Erythroblast (primary cell): ENCODE results near the gene CHST9.

Experiments used
- GATA1 ChIP-seq: IDR thresholded peaks from 2 replicates; pipeline ENCODE4 v1.6.1; 2011; ENCODE audit warnings: low read depth, mild to moderate bottlenecking, control low read depth, low read length, moderate library complexity
- POLR2A ChIP-seq: IDR thresholded peaks from 2 replicates; pipeline ENCODE4 v1.6.1; 2011; ENCODE audit warnings: mild to moderate bottlenecking, low read length

DNA sequence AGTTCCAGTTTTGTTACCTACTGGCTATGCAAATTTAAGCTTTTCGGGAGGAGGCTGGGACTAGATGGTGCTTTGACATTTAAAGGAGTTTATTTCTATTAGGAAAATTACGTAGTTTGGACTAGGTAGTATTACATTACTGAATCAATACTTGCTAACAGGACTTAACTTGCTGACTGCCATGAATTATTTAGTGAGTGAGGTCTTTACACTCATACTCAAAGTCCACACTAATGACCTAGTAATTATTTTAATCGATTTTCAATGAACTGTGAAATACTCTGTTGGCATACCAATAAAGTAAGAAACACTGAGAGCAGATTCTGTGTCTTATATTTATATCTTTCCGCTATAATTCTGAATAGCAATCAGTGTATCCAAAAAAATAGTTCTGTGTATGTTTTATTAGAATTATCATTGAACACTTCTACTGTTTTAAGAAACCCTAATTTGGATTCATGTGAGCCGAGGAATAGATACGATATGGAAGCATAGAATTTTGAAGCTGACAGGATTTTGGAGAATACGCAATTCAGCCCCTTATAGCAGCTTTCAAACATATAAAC, 55.0 kb downstream of the CHST9 start:
- TF ChIP-seq GATA1 (no peak), POLR2A (no peak)
